SK-N-SH treated with all-trans-retinoic acid at 6 μM for 48 hours (cell line): ENCODE measurements around the gene MRPS27.

Source experiments
- ATAC-seq: fragments of 200-7000 bp; cut with Tn5 transposase; 3 replicates; pipeline ENCODE4 v1.9.1; 2020; ENCODE audit warnings: mild to moderate bottlenecking, moderate library complexity
- BACH2 ChIP-seq: fragments of 250-450 bp; sonication (Bioruptor Pico); IDR thresholded peaks from 2 replicates; pipeline ENCODE4 v1.9.0; 2021; ENCODE audit warnings: mild to moderate bottlenecking, borderline replicate concordance
- CSDC2 ChIP-seq: fragments of 250-450 bp; sonication (Bioruptor Pico); IDR thresholded peaks from 2 replicates; pipeline ENCODE4 v1.5.0; 2020; ENCODE audit warnings: mild to moderate bottlenecking, moderate library complexity
- ESRRG ChIP-seq: fragments of 250-450 bp; sonication (Bioruptor Pico); IDR thresholded peaks from 2 replicates; pipeline ENCODE4 v1.6.1; 2021; ENCODE audit warnings: mild to moderate bottlenecking
- GLIS3 ChIP-seq: fragments of 250-450 bp; sonication (Bioruptor Pico); IDR thresholded peaks from 2 replicates; pipeline ENCODE4 v1.5.0; 2020; ENCODE audit warnings: mild to moderate bottlenecking, moderate library complexity
- ISL1 ChIP-seq: fragments of 250-450 bp; sonication (Bioruptor Pico); IDR thresholded peaks from 2 replicates; pipeline ENCODE4 v2.1.2; 2022; ENCODE audit warnings: mild to moderate bottlenecking, moderate library complexity
- OSR1 ChIP-seq: fragments of 250-450 bp; sonication (Bioruptor Pico); IDR thresholded peaks from 2 replicates; pipeline ENCODE4 v1.8.0; 2022; ENCODE audit warnings: moderate library complexity, mild to moderate bottlenecking, inconsistent platforms
- PPARA ChIP-seq: fragments of 250-450 bp; sonication (Bioruptor Pico); IDR thresholded peaks from 2 replicates; pipeline ENCODE4 v1.5.0; 2020; ENCODE audit warnings: mild to moderate bottlenecking, borderline replicate concordance
- RARB ChIP-seq: fragments of 250-450 bp; sonication (Bioruptor Pico); IDR thresholded peaks from 2 replicates; pipeline ENCODE4 v1.8.0; 2021; ENCODE audit warnings: mild to moderate bottlenecking, moderate library complexity
- SNAI2 ChIP-seq: fragments of 250-450 bp; sonication (Bioruptor Pico); IDR thresholded peaks from 2 replicates; pipeline ENCODE4 v1.5.0; 2020; ENCODE audit warnings: mild to moderate bottlenecking, moderate library complexity
- TCF4 ChIP-seq: fragments of 250-450 bp; sonication (Bioruptor Pico); IDR thresholded peaks from 2 replicates; pipeline ENCODE4 v1.8.0; 2021; ENCODE audit warnings: mild to moderate bottlenecking, moderate library complexity, borderline replicate concordance
- TOX ChIP-seq: fragments of 250-450 bp; sonication (Bioruptor Pico); IDR thresholded peaks from 2 replicates; pipeline ENCODE4 v1.8.0; 2021; ENCODE audit warnings: mild to moderate bottlenecking, moderate library complexity, borderline replicate concordance
- ZC3H10 ChIP-seq: fragments of 250-450 bp; sonication (Bioruptor Pico); IDR thresholded peaks from 2 replicates; pipeline ENCODE4 v1.5.1; 2021; ENCODE audit warnings: mild to moderate bottlenecking, moderate library complexity
- ZFP3 ChIP-seq: fragments of 250-450 bp; sonication (Bioruptor Pico); IDR thresholded peaks from 2 replicates; pipeline ENCODE4 v1.5.0; 2020; ENCODE audit warnings: mild to moderate bottlenecking, moderate library complexity
- ZFP30 ChIP-seq: fragments of 450-650 bp; formaldehyde crosslinking; IDR thresholded peaks from 2 replicates; pipeline ENCODE4 v1.5.0; 2022; ENCODE audit warnings: mild to moderate bottlenecking, moderate library complexity
- ZNF565 ChIP-seq: fragments of 450-650 bp; formaldehyde crosslinking; conservative IDR thresholded peaks from 2 replicates; pipeline ENCODE4 v1.5.0; 2020; ENCODE audit warnings: low read depth, mild to moderate bottlenecking, moderate library complexity
- ZNF8 ChIP-seq: fragments of 450-650 bp; formaldehyde crosslinking; IDR thresholded peaks from 2 replicates; pipeline ENCODE4 v1.5.0; 2020; ENCODE audit warnings: mild to moderate bottlenecking, moderate library complexity
- TF ChIP-seq, protein P1 (sequence below): fragments of 250-450 bp; sonication (Bioruptor Pico); IDR thresholded peaks from 2 replicates; pipeline ENCODE4 v1.8.0; 2021; ENCODE audit warnings: low read depth, mild to moderate bottlenecking, moderate library complexity, borderline replicate concordance
- TF ChIP-seq, protein P2 (sequence below): fragments of 250-450 bp; sonication (Bioruptor Pico); IDR thresholded peaks from 2 replicates; pipeline ENCODE4 v1.5.1; 2021; ENCODE audit warnings: mild to moderate bottlenecking, moderate library complexity
- TF ChIP-seq, protein P3 (sequence below): fragments of 250-450 bp; sonication (Bioruptor Pico); IDR thresholded peaks from 2 replicates; pipeline ENCODE4 v1.5.1; 2020; ENCODE audit warnings: low read depth, mild to moderate bottlenecking, moderate library complexity
- TF ChIP-seq, protein P4 (sequence below): fragments of 250-450 bp; sonication (Bioruptor Pico); IDR thresholded peaks from 2 replicates; pipeline ENCODE4 v1.8.0; 2020; ENCODE audit warnings: mild to moderate bottlenecking, moderate library complexity, borderline replicate concordance
- TF ChIP-seq, protein P5 (sequence below): fragments of 250-450 bp; sonication (Bioruptor Pico); IDR thresholded peaks from 2 replicates; pipeline ENCODE4 v1.5.0; 2020; ENCODE audit warnings: mild to moderate bottlenecking, moderate library complexity

MRPS27 gene

DNA sequence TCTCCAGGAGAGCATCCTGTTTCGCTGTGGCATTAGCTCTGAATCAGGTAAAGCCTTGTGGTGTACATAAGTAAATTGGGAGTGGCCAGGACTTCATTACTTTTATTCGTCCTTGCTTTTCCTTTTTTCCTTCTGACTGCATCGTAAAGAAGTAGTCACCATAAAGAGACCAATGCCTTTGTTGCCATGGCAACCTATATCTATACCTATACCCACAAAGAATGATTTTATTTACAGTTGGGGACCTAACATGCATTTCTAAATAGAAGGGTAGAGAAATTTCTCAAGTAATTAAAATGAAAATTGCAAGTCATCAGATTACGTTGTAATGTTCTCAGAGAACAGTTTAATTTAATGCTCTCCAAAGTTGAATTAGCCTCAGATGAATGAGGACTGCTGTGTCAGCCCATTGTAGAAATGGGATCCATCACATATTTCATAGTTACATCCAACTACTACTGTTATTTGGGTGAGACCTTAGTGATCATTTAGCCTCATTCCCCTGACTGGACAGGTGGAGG is 18.7 kb upstream of the MRPS27 start:
- TF ChIP-seq, protein P1, sequence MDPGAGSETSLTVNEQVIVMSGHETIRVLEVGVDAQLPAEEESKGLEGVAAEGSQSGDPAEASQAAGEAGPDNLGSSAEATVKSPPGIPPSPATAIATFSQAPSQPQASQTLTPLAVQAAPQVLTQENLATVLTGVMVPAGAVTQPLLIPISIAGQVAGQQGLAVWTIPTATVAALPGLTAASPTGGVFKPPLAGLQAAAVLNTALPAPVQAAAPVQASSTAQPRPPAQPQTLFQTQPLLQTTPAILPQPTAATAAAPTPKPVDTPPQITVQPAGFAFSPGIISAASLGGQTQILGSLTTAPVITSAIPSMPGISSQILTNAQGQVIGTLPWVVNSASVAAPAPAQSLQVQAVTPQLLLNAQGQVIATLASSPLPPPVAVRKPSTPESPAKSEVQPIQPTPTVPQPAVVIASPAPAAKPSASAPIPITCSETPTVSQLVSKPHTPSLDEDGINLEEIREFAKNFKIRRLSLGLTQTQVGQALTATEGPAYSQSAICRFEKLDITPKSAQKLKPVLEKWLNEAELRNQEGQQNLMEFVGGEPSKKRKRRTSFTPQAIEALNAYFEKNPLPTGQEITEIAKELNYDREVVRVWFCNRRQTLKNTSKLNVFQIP (CRISPR knock-in tag), result no peak
- no peak for TF ChIP-seq TCF4 (CRISPR knock-in tag)
- TF ChIP-seq, protein P2, sequence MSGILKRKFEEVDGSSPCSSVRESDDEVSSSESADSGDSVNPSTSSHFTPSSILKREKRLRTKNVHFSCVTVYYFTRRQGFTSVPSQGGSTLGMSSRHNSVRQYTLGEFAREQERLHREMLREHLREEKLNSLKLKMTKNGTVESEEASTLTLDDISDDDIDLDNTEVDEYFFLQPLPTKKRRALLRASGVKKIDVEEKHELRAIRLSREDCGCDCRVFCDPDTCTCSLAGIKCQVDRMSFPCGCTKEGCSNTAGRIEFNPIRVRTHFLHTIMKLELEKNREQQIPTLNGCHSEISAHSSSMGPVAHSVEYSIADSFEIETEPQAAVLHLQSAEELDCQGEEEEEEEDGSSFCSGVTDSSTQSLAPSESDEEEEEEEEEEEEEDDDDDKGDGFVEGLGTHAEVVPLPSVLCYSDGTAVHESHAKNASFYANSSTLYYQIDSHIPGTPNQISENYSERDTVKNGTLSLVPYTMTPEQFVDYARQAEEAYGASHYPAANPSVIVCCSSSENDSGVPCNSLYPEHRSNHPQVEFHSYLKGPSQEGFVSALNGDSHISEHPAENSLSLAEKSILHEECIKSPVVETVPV (CRISPR knock-in tag), result no peak
- no peak for TF ChIP-seq SNAI2 (CRISPR knock-in tag)
- no peak for TF ChIP-seq OSR1 (CRISPR knock-in tag)
- TF ChIP-seq ZC3H10 (CRISPR knock-in tag), result no peak
- no peak for TF ChIP-seq TOX (CRISPR knock-in tag)
- TF ChIP-seq, protein P3, sequence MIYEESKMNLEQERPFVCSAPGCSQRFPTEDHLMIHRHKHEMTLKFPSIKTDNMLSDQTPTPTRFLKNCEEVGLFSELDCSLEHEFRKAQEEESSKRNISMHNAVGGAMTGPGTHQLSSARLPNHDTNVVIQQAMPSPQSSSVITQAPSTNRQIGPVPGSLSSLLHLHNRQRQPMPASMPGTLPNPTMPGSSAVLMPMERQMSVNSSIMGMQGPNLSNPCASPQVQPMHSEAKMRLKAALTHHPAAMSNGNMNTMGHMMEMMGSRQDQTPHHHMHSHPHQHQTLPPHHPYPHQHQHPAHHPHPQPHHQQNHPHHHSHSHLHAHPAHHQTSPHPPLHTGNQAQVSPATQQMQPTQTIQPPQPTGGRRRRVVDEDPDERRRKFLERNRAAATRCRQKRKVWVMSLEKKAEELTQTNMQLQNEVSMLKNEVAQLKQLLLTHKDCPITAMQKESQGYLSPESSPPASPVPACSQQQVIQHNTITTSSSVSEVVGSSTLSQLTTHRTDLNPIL (CRISPR knock-in tag), result no peak
- TF ChIP-seq CSDC2 (CRISPR knock-in tag), result no peak
- TF ChIP-seq BACH2 (CRISPR knock-in tag), result no peak
- TF ChIP-seq ZFP3 (CRISPR knock-in tag), result no peak
- no peak for TF ChIP-seq PPARA (CRISPR knock-in tag)
- TF ChIP-seq, protein P4, sequence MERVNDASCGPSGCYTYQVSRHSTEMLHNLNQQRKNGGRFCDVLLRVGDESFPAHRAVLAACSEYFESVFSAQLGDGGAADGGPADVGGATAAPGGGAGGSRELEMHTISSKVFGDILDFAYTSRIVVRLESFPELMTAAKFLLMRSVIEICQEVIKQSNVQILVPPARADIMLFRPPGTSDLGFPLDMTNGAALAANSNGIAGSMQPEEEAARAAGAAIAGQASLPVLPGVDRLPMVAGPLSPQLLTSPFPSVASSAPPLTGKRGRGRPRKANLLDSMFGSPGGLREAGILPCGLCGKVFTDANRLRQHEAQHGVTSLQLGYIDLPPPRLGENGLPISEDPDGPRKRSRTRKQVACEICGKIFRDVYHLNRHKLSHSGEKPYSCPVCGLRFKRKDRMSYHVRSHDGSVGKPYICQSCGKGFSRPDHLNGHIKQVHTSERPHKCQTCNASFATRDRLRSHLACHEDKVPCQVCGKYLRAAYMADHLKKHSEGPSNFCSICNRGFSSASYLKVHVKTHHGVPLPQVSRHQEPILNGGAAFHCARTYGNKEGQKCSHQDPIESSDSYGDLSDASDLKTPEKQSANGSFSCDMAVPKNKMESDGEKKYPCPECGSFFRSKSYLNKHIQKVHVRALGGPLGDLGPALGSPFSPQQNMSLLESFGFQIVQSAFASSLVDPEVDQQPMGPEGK (CRISPR knock-in tag), result no peak
- TF ChIP-seq, protein P5, sequence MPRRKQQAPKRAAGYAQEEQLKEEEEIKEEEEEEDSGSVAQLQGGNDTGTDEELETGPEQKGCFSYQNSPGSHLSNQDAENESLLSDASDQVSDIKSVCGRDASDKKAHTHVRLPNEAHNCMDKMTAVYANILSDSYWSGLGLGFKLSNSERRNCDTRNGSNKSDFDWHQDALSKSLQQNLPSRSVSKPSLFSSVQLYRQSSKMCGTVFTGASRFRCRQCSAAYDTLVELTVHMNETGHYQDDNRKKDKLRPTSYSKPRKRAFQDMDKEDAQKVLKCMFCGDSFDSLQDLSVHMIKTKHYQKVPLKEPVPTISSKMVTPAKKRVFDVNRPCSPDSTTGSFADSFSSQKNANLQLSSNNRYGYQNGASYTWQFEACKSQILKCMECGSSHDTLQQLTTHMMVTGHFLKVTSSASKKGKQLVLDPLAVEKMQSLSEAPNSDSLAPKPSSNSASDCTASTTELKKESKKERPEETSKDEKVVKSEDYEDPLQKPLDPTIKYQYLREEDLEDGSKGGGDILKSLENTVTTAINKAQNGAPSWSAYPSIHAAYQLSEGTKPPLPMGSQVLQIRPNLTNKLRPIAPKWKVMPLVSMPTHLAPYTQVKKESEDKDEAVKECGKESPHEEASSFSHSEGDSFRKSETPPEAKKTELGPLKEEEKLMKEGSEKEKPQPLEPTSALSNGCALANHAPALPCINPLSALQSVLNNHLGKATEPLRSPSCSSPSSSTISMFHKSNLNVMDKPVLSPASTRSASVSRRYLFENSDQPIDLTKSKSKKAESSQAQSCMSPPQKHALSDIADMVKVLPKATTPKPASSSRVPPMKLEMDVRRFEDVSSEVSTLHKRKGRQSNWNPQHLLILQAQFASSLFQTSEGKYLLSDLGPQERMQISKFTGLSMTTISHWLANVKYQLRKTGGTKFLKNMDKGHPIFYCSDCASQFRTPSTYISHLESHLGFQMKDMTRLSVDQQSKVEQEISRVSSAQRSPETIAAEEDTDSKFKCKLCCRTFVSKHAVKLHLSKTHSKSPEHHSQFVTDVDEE (CRISPR knock-in tag), result no peak
- no peak for ATAC-seq

DNA sequence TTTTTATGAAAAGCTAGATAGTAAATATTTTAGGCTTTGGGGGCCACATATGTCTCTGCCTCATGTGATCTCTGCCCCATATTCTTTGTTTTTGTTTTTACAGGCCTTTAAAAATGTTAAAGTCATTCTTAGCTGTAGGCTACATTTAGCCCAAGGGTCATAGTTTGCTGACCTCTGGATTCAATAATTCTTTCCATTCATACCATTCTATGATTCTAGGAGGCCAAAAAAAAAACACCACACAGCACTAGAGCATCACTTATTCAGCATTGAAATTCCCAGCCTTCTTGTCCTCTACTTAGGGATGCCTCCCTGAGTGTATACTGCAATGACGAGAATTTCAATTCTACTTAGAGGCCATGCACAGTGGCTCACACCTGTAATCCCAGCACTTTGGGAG is 17.1 kb upstream of the MRPS27 start:
- ATAC-seq, result no peak
- TF ChIP-seq TOX (CRISPR knock-in tag), result no peak

DNA sequence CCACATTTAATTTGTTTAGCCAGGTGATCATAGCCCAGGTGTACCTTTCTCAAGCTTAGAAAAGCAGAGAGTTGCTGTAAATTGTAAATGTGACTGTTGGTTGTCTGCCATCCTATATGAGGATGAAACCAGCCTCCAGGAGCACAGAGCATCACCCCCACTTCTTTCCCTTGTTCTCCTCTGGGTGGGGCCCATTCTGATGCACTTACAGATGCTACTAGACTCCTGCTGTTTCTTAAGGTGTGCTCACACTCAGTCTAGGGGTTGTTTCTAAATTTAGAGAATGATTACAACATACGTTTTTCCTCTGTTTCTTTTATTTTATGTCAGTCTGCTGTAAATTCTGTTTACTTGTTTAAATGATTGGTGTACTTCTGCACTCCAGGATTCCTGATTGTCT is 10.7 kb upstream of the MRPS27 start:
- TF ChIP-seq ISL1 (CRISPR knock-in tag) (no peak), PPARA (CRISPR knock-in tag) (no peak)
- no peak for ATAC-seq

DNA sequence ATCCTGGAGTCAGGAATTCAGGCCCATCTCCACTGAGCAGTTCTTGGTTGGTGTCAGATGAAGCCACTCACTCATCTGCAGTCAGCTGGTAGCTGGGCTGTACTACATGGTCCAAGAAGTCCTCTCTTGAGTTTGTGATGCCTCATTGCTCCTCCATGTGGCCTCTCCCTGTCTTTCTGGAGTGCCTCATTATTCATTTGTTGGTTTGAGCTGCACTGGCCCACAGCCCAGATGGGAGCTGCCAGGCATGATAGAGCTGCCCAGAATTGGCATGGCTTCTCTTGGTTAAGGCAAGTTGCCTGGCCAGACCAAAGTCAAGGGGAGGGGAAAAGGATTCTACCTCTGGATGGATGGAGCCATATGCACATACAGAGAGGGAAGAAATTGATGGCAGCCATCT is 8.1 kb upstream of the MRPS27 start:
- peak; percentile 70 for ATAC-seq
- TF ChIP-seq ESRRG (CRISPR knock-in tag) (no peak), GLIS3 (CRISPR knock-in tag) (no peak), PPARA (CRISPR knock-in tag) (no peak), TCF4 (CRISPR knock-in tag) (no peak), OSR1 (CRISPR knock-in tag) (no peak), ZFP3 (CRISPR knock-in tag) (no peak), ZFP30 (CRISPR knock-in tag) (no peak), CSDC2 (CRISPR knock-in tag) (no peak), ZNF8 (CRISPR knock-in tag) (no peak), ZNF565 (no peak), RARB (CRISPR knock-in tag) (no peak), ZC3H10 (CRISPR knock-in tag) (no peak)
- TF ChIP-seq, protein P4 (CRISPR knock-in tag), result no peak
- TF ChIP-seq, protein P2 (CRISPR knock-in tag), result no peak
- TF ChIP-seq, protein P1 (CRISPR knock-in tag), result no peak
